ENCODE data around the gene NFASC.

NFASC gene

GRCh38 chr1:205038132-205038786 lies 167.6 kb downstream of the NFASC start:
- no peak for DNase-seq (ENCODE audit: low read depth, low spot score)

GRCh38 chr1:205041001-205041715 lies 170.5 kb downstream of the NFASC start:
- no peak for DNase-seq (ENCODE audit: low read depth, low spot score)

GRCh38 chr1:205041998-205042910 lies 171.6 kb downstream of the NFASC start:
- no peak for DNase-seq (ENCODE audit: low read depth, low spot score)

- DNase-seq (ENCODE audit: low read depth, low spot score) = no peak
Observed at GRCh38 chr1:205042911-205043806, 172.5 kb downstream of the NFASC start, which contains the start of gene CNTN2. TSS of gene CNTN2 (plus strand) at chr1:205043212. CDS start at chr1:205053186, 9,974 bp downstream.

- DNase-seq (ENCODE audit: low read depth, low spot score) = no peak
Observed at GRCh38 chr1:205043866-205044265, 173.2 kb downstream of the NFASC start.

GRCh38 chr1:205044741-205045140 lies 174.1 kb downstream of the NFASC start:
- DNase-seq (ENCODE audit: low read depth, low spot score) = no peak

- DNase-seq (ENCODE audit: low read depth, low spot score) = no peak
Observed at GRCh38 chr1:205045146-205045545, 174.5 kb downstream of the NFASC start.

- no peak for DNase-seq (ENCODE audit: low read depth, low spot score)
Observed at GRCh38 chr1:205046870-205047269, 176.2 kb downstream of the NFASC start.

- no peak for DNase-seq (ENCODE audit: low read depth, low spot score)
Observed at GRCh38 chr1:205047764-205048231, 177.1 kb downstream of the NFASC start.

- no peak for DNase-seq (ENCODE audit: low read depth, low spot score)
Observed at GRCh38 chr1:205048382-205048781, 177.7 kb downstream of the NFASC start.

- no peak for DNase-seq (ENCODE audit: low read depth, low spot score)
Observed at GRCh38 chr1:205049479-205049878, 178.8 kb downstream of the NFASC start.

GRCh38 chr1:205052690-205053089 lies 182.0 kb downstream of the NFASC start:
- no peak for DNase-seq (ENCODE audit: low read depth, low spot score)

- no peak for DNase-seq (ENCODE audit: low read depth, low spot score)
Observed at GRCh38 chr1:205053296-205053695, 182.6 kb downstream of the NFASC start.

- DNase-seq (ENCODE audit: low read depth, low spot score) = no peak
Observed at GRCh38 chr1:205054013-205054412, 183.4 kb downstream of the NFASC start.

- DNase-seq (ENCODE audit: low read depth, low spot score) = no peak
Observed at GRCh38 chr1:205056188-205056611, 185.5 kb downstream of the NFASC start.

GRCh38 chr1:205056956-205057568 lies 186.4 kb downstream of the NFASC start:
- no peak for DNase-seq (ENCODE audit: low read depth, low spot score)

- no peak for DNase-seq (ENCODE audit: low read depth, low spot score)
Observed at GRCh38 chr1:205057808-205058575, 187.3 kb downstream of the NFASC start.

GRCh38 chr1:205058853-205059252 lies 188.2 kb downstream of the NFASC start:
- no peak for DNase-seq (ENCODE audit: low read depth, low spot score)

- no peak for DNase-seq (ENCODE audit: low read depth, low spot score)
Observed at GRCh38 chr1:205059660-205060059, 189.0 kb downstream of the NFASC start.

GRCh38 chr1:205060746-205061145 lies 190.1 kb downstream of the NFASC start:
- no peak for DNase-seq (ENCODE audit: low read depth, low spot score)

All from iPS DF 19.7 (cell line).